GM21390 (cell line): ENCODE data around the gene ALG9.
A peak's percentile ranks its signal among the peaks of the same experiment; 100 is the strongest.

Source experiments
- ATAC-seq: cut with Tn5 transposase; IDR thresholded peaks from one replicate; pipeline ENCODE4 v1.9.1; 2021; ENCODE audit not compliant: unreplicated experiment

Gene ALG9, protein sequence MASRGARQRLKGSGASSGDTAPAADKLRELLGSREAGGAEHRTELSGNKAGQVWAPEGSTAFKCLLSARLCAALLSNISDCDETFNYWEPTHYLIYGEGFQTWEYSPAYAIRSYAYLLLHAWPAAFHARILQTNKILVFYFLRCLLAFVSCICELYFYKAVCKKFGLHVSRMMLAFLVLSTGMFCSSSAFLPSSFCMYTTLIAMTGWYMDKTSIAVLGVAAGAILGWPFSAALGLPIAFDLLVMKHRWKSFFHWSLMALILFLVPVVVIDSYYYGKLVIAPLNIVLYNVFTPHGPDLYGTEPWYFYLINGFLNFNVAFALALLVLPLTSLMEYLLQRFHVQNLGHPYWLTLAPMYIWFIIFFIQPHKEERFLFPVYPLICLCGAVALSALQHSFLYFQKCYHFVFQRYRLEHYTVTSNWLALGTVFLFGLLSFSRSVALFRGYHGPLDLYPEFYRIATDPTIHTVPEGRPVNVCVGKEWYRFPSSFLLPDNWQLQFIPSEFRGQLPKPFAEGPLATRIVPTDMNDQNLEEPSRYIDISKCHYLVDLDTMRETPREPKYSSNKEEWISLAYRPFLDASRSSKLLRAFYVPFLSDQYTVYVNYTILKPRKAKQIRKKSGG

DNA sequence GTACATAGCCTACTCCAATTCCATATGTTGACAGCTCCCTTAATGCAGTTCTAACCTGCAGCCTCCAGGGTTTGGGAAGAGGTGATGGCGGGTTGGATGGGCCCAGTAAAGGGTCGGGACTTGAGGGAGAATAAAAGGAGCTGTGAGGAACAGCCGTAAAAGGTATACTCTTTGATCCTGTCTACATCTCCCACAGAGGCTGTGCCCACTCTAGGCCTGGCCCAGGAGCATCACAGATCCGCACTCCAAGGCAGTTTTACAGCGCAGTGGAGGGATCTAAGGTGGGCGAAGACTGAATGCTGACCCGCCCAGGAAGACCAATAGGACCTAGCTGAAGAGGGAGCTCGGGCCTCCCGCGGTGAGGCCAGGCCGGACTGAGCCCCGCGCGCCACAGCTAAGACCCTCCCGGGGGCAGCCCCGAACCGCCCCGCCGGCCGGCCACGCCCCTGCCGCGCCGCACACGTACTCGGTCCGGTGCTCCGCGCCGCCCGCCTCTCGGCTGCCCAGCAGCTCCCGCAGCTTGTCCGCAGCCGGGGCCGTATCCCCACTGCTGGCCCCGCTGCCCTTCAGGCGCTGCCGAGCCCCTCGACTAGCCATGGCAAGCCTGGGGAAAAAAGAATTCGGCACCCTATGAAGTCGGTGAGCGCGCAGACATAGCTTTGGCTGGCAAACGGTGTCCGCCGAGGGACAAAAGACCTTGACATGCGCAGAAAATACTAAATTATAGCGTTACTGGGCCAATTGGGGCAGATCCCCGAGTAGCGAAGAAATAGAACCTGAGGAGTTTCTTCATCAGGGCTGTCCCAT lies at the start of gene ALG9:
TSS of gene ALG9 (minus strand) at position 696 of the 807 bp plus-strand sequence. CDS start at position 597, 99 bp downstream.
- ATAC-seq: peak; percentile 89

DNA sequence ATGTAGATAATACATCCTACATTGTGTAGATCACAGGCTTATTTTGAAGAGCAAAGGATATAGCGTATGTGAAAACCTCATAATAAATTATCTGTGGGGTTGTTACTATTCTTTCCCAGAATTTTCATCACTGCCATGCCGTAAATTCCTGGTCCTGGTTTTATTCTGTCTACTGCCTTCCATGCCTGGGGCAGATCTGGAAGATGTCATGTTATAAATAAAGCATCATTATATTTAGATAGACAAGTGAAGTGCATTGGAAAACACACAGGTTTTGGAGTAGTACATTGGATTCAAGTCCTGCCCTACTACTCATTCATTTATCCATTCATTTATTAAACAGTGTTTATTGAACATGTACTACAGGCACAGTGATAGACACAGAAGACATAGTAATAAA lies 49.5 kb upstream of the ALG9 start:
- ATAC-seq: no peak

DNA sequence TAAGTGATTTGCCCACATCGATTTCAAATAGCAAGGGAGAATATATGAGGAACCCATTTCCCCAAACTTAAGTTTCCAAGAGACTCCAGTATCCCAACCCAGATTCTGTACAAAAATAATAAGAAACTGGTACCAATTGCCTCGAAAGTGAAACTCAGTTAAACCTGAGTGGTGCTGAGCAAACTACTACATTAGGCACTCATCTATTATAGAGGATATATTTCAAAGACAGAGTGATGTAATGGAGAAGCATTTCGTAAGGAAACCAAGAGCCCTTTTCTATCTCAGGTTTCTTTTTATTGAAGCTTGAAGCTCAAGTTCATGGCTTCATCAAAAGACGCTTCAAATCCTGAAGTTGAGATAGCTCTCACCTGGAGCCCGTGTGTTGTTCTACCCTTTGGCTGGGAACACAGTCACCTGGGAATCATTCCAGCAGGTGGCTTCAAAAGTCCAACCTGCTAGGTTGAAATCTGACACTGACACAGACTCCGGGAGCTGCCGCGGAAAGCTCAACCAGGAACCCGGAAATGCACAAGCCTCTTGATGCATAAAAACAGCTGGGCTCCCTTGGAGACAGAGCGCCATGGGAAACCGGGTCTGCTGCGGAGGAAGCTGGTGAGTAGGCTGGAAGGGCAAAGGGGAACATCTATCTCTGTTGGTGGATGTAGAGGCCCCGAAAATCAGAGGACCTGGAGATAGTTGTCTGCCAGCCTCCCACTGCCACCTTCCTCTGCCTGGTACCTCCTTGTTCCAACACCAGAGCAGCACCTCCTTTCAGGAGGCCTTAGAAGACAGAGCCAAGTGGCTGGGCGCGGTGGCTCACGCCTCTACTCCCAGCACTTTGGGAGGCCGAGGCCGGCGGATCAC lies 47.2 kb upstream of the ALG9 start, which contains the start of gene C11orf52:
TSS of gene C11orf52 (plus strand) at position 524 of the 867 bp plus-strand sequence. CDS start at position 584, 60 bp downstream.
- ATAC-seq: no peak

DNA sequence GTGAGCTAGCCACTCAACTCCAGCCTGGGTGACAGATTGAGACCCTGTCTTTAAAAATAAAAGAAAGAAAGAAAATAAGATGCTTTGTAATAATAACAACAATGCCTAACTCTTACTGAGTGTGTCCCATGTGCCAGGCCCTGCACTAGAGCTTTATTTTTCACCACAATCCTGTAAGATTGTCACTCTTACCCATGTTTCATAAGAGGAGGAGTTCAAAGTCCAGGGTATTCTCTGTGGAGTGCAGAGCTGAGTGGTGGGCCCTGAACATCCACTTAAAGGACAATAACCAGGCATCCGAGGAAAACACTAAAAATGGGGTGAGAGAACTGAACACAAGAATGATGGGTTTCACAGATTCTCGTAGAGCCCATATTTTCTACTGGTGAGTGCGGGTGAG lies 46.4 kb upstream of the ALG9 start:
- ATAC-seq: no peak

DNA sequence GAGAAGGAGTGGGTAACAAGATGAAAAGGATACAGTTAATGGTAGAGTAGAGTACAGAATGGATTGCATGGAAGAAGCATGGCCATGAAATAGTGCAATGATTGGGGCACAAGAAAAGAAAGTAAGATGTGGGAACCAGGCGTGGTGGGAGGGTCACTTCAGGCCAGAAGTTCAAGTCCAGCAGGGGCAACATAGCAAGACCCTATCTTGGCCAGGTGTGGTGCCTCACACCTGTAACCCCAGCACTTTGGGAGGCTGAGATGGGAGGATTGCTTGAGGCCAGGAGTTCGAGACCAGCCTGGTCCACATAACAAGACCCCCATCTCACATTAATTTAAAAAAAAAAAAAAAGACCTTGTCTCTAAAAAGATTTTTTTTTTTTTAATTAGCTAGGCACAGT lies 45.9 kb upstream of the ALG9 start:
- ATAC-seq: no peak

DNA sequence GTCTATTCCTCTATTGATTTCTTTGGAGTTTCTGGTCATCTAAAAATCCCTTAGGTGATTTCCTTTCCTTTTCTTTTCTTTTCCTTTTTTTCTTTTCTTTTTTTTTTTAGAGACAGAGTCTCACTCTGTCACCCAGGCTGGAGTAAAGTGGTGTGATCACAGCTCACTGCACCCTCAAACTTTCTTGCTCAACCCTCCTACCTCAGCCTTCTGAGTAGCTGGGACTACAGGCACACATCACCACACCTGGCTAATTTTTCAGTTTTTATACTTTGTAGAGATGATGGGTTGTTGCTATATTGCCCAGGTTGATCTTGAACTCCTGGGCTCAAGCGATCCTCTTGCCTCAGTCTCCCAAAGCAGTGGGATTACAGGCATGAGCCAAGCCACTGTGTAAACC lies 45.4 kb upstream of the ALG9 start:
- no peak for ATAC-seq

DNA sequence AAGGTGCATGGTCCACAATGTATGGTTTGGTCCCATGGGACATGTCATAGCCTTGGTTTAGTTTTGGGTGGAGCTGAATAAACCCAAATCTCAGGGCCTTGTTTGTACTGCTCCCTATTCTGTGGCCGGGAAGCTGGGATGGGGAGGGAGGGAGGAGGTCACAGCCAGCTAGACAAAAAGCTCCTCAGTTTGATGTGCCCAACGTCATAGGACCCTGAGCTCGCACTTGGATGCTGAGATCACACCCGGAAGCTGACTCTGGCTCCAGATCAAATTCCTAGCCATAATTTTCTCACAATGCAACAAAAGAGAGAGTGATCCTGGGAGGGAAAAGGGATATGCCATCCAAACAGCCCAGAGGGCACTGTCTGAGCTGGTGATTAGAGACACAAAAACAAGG lies 42.6 kb upstream of the ALG9 start:
- no peak for ATAC-seq

DNA sequence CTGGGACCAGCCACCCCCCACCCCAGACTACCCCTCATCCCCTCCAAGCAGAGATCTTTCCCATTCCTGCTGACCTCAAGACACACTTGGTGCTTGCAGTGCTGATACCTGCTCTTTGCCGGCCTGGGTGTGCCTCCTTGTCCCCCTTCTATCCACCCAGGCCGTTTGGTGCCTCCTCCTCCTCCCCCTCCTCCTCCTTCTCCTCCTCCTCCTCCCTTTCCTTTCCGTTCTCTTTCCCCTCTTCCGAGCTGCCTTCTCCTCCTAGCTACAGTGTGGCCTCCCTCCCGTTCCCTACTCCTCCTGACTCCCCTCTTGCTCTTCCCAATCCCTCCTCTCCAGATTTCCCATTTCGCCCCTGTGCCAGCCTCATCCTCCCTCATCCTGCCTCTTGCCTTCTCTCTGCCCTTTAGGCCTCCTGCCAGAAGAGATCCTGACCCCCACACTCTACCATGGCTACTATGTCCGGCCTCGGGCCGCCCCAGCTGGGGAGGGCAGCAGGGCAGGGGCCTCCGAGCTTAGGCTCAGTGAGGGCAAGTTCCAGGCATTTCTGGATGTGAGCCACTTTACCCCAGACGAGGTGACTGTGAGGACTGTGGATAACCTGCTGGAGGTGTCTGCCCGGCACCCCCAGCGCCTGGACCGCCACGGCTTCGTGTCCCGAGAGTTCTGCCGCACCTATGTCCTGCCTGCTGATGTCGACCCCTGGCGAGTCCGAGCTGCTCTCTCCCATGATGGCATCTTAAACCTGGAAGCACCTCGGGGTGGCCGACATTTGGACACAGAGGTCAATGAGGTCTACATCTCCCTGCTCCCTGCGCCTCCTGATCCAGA lies 41.9 kb upstream of the ALG9 start:
- no peak for ATAC-seq

DNA sequence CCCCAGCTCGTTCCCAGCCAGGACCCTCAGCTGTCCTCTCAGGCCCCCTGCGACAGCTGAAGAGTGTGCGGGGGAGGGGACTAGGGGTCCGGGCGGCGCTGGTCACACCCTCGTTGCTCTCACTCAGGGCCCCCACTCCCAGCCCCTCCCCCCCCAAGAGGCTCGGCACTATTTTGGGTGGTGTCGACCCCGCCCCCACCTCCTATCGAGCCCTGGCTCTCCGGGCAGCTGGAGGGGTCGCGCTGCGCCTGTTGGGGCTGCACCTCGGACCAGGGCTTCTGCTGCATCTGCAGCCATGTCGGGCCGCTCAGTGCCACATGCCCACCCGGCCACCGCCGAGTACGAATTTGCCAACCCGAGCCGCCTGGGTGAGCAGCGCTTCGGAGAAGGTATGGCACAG lies 41.2 kb upstream of the ALG9 start, which contains the start of gene HSPB2:
TSS of gene HSPB2 (plus strand) at position 200 of the 400 bp plus-strand sequence. CDS start at position 296, 96 bp downstream.
- no peak for ATAC-seq

DNA sequence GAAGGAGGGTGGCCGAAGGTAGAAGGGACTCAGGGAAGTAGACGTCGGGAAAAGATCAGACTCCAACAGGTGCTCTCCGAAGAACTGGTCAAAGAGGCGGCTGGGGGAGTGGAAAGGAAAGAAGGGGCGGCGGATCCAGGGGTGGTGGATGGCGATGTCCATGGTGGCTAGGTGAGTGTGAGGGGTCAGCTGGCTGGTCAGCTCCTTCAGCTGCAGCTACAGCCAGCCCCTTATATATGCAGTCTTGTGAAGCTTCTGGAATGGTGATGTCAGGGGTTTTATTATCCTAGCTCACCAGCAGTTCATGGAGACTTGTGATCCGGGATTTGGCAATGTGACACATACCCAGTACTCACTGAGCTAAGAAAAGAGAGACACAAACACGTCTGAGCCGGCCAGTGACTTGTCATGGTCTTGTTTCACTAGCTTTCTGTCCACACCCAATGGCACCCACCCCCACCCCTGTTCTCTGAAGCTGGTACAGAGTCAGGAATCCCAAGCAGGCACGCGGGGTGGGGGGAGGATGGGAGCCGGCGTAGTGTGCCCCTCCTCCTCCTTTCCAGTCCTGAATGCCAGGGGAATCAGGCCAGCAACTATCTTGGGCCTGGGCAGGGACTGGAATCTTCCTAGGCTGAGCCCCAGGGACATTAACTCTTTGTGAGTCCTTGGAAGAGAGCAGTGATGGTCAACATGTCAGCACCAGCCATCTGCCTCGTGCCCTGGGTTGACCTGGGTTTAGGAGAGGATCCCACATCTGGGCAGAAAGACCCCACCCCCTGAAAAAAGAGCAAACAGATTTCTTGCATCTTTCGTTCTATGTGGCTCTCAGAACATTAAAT lies 40.4 kb upstream of the ALG9 start, which contains the start of gene CRYAB:
TSS of gene CRYAB (minus strand) at position 208 of the 839 bp plus-strand sequence. CDS start at position 162, 46 bp downstream.
- ATAC-seq: no peak

DNA sequence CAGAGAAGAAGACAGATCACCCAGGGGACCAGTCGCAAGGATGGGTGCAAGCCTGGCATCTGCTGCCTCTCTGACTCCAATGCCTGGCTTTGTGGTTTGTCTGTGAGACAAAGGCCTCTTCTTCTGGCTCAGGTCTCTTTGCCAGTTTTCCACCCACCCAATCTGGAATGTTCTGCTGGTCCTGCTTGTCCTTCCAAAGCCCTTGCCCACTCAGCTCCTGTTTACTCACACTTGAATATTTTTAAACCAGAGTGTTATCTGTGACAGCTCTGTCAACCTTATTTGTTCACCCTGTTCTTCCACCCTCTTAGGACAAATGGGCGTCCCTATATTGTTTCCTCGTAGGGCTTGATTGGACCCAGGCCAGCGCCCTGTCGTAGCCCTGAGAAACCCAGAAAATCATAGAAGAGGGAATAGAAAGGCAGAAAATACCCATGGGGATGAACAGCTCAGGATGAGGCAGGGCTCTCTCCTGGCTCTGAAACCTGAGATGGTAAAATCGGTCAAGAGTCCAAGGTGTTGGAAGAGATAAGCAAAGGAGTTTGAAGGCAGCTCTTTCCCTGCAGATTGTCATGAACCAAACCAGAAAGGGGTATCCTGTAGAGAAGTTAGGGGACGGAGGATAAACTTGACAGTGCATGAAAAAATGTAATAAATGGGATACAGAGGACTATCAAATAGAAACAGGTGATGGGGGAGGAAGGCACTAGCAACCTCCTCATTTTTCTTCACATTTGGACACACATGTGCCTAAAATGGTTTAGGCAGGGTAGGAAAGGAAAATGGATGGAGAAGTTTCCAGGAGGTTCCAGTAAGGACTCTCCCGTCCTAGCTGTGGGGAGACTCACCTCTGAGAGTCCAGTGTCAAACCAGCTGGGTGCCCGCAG lies 39.5 kb upstream of the ALG9 start:
- no peak for ATAC-seq

DNA sequence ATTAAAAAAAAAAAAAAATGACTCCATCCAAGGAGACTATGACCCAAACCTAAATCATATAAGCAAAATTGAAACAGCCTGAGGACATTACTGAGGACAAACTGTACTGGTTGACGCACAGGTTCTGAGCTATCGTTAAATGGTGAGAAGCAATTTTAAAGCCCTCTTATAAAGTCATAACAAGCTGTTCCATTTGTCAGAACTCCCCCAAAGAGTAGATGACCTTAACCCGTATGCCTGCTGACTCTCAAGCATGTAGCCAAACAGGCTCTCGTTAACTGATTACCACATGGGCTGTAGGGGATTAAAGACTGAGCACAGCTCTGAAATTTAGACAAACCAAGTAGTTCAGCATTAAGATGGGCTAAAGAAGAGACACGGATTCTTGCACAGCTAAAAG lies 38.0 kb upstream of the ALG9 start:
- no peak for ATAC-seq

DNA sequence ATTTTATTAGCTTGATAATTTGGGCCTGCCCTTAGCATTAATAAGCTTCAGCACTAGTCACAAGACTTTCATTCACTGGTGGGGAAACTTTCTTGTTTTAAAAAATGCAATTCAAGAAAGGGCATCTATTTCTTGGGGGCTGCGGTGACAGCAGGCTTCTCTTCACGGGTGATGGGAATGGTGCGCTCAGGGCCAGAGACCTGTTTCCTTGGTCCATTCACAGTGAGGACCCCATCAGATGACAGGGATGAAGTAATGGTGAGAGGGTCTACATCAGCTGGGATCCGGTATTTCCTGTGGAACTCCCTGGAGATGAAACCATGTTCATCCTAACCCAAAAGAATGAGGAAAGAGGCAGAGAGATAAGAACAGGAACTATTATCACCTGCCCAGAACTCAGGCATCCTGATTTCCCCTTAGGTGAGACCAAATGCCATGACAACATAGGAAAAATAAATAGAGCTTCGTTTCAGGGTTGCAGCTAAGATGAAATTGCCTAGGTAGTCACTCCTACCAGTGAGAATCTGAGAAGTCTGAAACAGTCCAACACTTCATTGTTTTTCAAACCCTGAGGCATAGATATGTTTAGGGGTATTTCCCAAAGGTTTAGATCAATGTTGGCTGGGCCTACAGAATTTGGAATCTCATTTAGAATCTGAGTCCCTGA lies 37.4 kb upstream of the ALG9 start:
- ATAC-seq: no peak

DNA sequence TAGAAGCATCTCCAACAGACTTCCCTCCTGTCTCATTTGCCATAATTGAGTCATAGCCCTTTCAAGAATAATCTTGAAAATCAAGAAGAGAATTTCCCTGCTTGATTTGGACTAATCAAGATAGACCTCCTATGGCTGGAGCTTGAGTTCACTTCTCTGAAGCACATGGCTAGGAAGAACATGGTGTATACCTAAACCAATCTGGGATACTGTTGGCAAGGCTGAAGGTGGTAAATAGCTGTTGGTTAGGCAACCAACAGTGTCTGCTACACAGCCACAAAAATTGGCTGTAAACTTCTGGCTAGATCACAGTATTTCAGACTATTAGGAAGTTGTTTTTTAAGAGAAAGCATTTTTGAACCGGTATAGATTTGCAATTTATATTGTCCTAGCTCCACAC lies 35.3 kb upstream of the ALG9 start:
- no peak for ATAC-seq

DNA sequence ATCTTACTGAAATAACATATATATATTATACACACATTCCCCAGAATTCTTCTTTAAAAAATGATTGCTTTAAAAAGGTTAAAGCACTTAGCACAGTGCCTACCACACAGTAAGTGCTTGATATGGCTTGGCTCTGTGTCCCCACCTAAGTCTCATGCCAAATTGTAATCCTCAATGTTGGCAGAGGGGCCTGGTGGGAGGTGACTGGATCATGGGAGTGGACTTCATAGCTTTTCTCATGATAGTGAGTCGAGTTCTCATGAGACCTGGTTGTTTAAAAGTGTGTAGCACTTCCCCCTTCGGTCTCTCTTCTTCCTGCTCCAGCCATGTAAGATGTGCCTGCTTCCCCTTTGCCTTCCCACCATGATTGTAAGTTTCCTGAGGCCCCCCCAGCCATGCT lies 34.0 kb upstream of the ALG9 start:
- no peak for ATAC-seq

DNA sequence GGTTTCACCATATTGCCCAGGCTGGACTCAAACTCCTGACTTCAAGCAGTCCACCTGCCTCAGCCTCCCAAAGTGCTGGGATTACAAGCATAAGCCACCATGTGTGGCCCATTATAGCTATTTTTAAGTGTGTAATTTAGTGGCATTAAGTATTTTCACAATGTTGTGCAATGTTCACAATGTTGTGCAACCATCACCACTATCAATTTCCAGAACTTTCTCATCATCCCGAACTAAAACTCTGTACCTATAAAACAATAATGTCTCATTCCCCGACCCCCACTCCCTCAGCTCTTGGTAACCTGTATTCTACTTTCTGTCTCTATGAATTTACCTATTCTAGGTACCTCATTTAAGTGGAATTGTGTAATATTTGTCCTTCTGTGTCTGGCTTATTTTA lies 15.5 kb upstream of the ALG9 start:
- ATAC-seq: no peak

DNA sequence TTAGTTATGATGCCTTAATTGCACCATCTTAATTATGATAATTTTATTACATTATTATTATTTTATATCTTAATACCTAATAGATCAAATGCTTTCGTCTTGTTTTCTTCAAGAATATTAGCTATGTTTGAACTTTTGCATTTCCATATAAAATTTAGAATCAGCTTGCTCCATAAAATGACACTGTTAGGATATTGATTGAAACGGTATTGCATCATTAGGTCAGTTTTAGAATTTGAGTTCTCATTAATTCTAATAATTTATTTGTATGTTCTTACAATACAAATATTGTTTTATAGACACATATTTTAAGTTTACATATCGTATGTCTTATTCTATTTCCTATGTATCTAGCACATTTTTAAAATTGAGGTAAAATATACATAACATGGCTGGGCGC lies 14.7 kb upstream of the ALG9 start:
- no peak for ATAC-seq
